GM12892 (cell line): ENCODE results near the gene MECP2. TPM values are rescaled to one million over a fixed set of nuclear protein-coding genes. Genes with fewer than 3 reads are reported as not detected.
"Not testable (repeated sequence)": the region's sequence is repeated elsewhere in the genome, so short reads cannot be mapped to it uniquely, and the experiment has no call there.

Experiments used
- DNase-seq: peaks from one replicate; pipeline ENCODE4 v3.0.0; 2011; ENCODE audit not compliant: insufficient read length
- FAIRE-seq: peaks from 2 replicates; lab custom pipeline; 2011; peaks lifted over from hg19 to GRCh38; lab: Jason Lieb, UNC
- POLR2A ChIP-seq: IDR thresholded peaks from 2 replicates; pipeline ENCODE4 v1.6.1; 2011; ENCODE audit warnings: low read depth, low read length, control low read depth
- POLR2AphosphoS5 ChIP-seq: IDR thresholded peaks from 2 replicates; pipeline ENCODE4 v1.6.1; 2011; ENCODE audit warnings: low read depth, low read length, control low read depth
- TAF1 ChIP-seq: IDR thresholded peaks from 2 replicates; pipeline ENCODE4 v1.6.1; 2011; ENCODE audit warnings: low read depth, mild to moderate bottlenecking, control low read depth, low read length, borderline replicate concordance
- polyA plus RNA-seq: library from polyadenylated mRNA; unstranded; fragments of >200 nt; gene quantifications from one replicate; pipeline ENCODE4 v1.2.1, GENCODE V29; 2012; ENCODE audit warnings: missing spikeins, inconsistent platforms; ENCODE audit not compliant: missing spikeins

The MECP2 gene
- 17.3 TPM for polyA plus RNA-seq

GRCh38 chrX:154097589-154098541, at the start of gene MECP2:
TSS of gene MECP2 (minus strand) at chrX:154097717.
- FAIRE-seq: peak; percentile 94
- DNase-seq: peak; percentile 77
- TF ChIP-seq TAF1 (no peak), POLR2AphosphoS5 (no peak), POLR2A (no peak)

- not testable (repeated sequence) for DNase-seq
Measured at GRCh38 chrX:154144010-154144409, 46.5 kb upstream of the MECP2 start, which contains the start of gene OPN1LW. TSS of gene OPN1LW (plus strand) at chrX:154144243. CDS start at chrX:154144284, 41 bp downstream.

GRCh38 chrX:154142950-154143745, 45.6 kb upstream of the MECP2 start:
- no peak for FAIRE-seq
- TF ChIP-seq POLR2AphosphoS5: no peak
- no peak for TF ChIP-seq TAF1
- no peak for DNase-seq

More at GRCh38 chrX:154144010-154144409, 46.5 kb upstream of the MECP2 start, which contains the start of gene OPN1LW:
- not testable (repeated sequence) for FAIRE-seq

GRCh38 chrX:154142386-154142785, 44.9 kb upstream of the MECP2 start:
- FAIRE-seq: no peak
- no peak for TF ChIP-seq POLR2A
- TF ChIP-seq TAF1: no peak
- TF ChIP-seq POLR2AphosphoS5: no peak
- no peak for DNase-seq

- TF ChIP-seq POLR2A (no peak), POLR2AphosphoS5 (no peak), TAF1 (no peak)
- DNase-seq (no peak), FAIRE-seq (no peak)
Measured at GRCh38 chrX:154140742-154141141, 43.2 kb upstream of the MECP2 start.

GRCh38 chrX:154140206-154140605, 42.7 kb upstream of the MECP2 start:
- FAIRE-seq: no peak
- DNase-seq: no peak
- TF ChIP-seq POLR2AphosphoS5 (no peak), TAF1 (no peak), POLR2A (no peak)

- FAIRE-seq: no peak
- no peak for DNase-seq
- TF ChIP-seq TAF1: no peak
- TF ChIP-seq POLR2AphosphoS5: no peak
- no peak for TF ChIP-seq POLR2A
Measured at GRCh38 chrX:154138857-154139256, 41.3 kb upstream of the MECP2 start.

- DNase-seq: peak; percentile 61
- no peak for TF ChIP-seq POLR2AphosphoS5
- TF ChIP-seq TAF1: no peak
- TF ChIP-seq POLR2A: no peak
- FAIRE-seq: no peak
Measured at GRCh38 chrX:154136627-154137161, 39.2 kb upstream of the MECP2 start.

GRCh38 chrX:154135458-154136229, 38.1 kb upstream of the MECP2 start:
- no peak for TF ChIP-seq POLR2AphosphoS5
- TF ChIP-seq POLR2A: no peak
- TF ChIP-seq TAF1: no peak
- DNase-seq (no peak), FAIRE-seq (no peak)

- DNase-seq (no peak), FAIRE-seq (no peak)
- TF ChIP-seq POLR2AphosphoS5: no peak
- TF ChIP-seq TAF1: no peak
- no peak for TF ChIP-seq POLR2A
Measured at GRCh38 chrX:154132366-154132765, 34.8 kb upstream of the MECP2 start.
